AG04450 (cell line): Measurements from ENCODE around the gene AURKA. TPM values are rescaled to one million over a fixed set of nuclear protein-coding genes. Genes with fewer than 3 reads are reported as not detected.
A peak's percentile ranks its signal among the peaks of the same experiment; 100 is the strongest.

Experiments
- CTCF ChIA-PET: fragments of 300-600, 350-600 bp; formaldehyde crosslinking; extraction: SDS; loops from one replicate; lab custom pipeline; 2022; ENCODE audit warnings: antibody characterized with exemption, inconsistent platforms; lab: Charles Lee
- POLR2A ChIA-PET: fragments of 350-600 bp; formaldehyde crosslinking; extraction: SDS; loops from one replicate; lab custom pipeline; 2021; ENCODE audit warnings: antibody characterized with exemption, inconsistent platforms; lab: Yijun Ruan, JAX
- DNase-seq: peaks from one replicate; pipeline ENCODE4 v3.0.0-alpha.2; 2011; ENCODE audit warnings: low read depth, low spot score
- H3K27ac ChIP-seq: one replicate; pipeline ENCODE4 v1.5.1; 2012; ENCODE audit warnings: low read depth, low read length, control low read depth
- H3K27me3 ChIP-seq: one replicate; pipeline ENCODE4 v1.6.0; 2012; ENCODE audit warnings: low read length; ENCODE audit not compliant: control insufficient read depth, insufficient read depth
- H3K4me3 ChIP-seq: 2 replicates; pipeline ENCODE4 v1.5.1; 2011; ENCODE audit warnings: mild to moderate bottlenecking, low read depth, low read length, control low read depth
- H3K9me3 ChIP-seq: 2 replicates; pipeline ENCODE4 v1.5.1; 2012; ENCODE audit warnings: low read length; ENCODE audit not compliant: control insufficient read depth, insufficient read depth
- CTCF ChIP-seq: IDR thresholded peaks from 2 replicates; pipeline ENCODE4 v1.5.1; 2011; ENCODE audit warnings: low read depth, low read length, control low read depth, inconsistent platforms
- polyA plus RNA-seq: library from polyadenylated mRNA; depleted of rRNA; stranded (reverse); fragments of >200 nt; gene quantifications from 2 replicates; pipeline ENCODE4 v1.2.3, GENCODE V29; 2011

The AURKA gene
- polyA plus RNA-seq, 1 experiment: 31.0 TPM

GRCh38 chr20:56403465-56403864 is 11.4 kb upstream of the AURKA start:
- no peaks in the 10 kb centered on the region for H3K27me3 ChIP-seq
- CTCF ChIA-PET: no interaction called here
- H3K27ac ChIP-seq: no peak overlapping the region
- POLR2A ChIA-PET: interaction anchor here (0.8 kb wide), 1 partner anchor 12 kb away, joined by 3 read pairs; no protein-coding TSS in a partner anchor
- DNase-seq: no peak
- no peak overlapping the region for H3K4me3 ChIP-seq
- H3K9me3 ChIP-seq: peaks cover 3% of the 10 kb centered on the region; the same call in 1 of the 2 replicates
- no peak for TF ChIP-seq CTCF

- ChIA-PET POLR2A (no interaction called here), CTCF (interaction anchor here (0.6 to 1.4 kb wide), 10 partner anchors 9 to 85 kb away, joined by 3 to 7 read pairs (median 4); partner anchors contain the start of gene FAM210B)
- Histone ChIP-seq H3K27me3 (no peaks in the 10 kb centered on the region), H3K27ac (no peak overlapping the region), H3K9me3 (peaks cover 1% of the 10 kb centered on the region; the same call in 1 of the 2 replicates), H3K4me3 (no peak overlapping the region)
- DNase-seq: peak; percentile 70
- TF ChIP-seq CTCF: peak; percentile 85
These were observed 8.1 kb upstream of the AURKA start for GRCh38 chr20:56400001-56400640.

GRCh38 chr20:56395166-56395565 is 3.2 kb upstream of the AURKA start:
- no peak overlapping the region for H3K27ac ChIP-seq
- no peak for TF ChIP-seq CTCF
- H3K9me3 ChIP-seq: no peaks in the 10 kb centered on the region
- POLR2A ChIA-PET: no interaction called here
- no peak overlapping the region for H3K4me3 ChIP-seq
- CTCF ChIA-PET: interaction anchor here (1.1 kb wide), 1 partner anchor 11 kb away, joined by 4 read pairs; no protein-coding TSS in a partner anchor
- DNase-seq: no peak
- no peaks in the 10 kb centered on the region for H3K27me3 ChIP-seq

- ChIA-PET POLR2A (interaction anchor here (0.8 kb wide), 1 partner anchor 35 kb away, joined by 3 read pairs; no protein-coding TSS in a partner anchor), CTCF (interaction anchor here (1.8 kb wide), 1 partner anchor 13 kb away, joined by 6 read pairs; no protein-coding TSS in a partner anchor)
- no peak for DNase-seq
- no peak for TF ChIP-seq CTCF
- Histone ChIP-seq H3K4me3 (peak overlapping the region; percentile 98), H3K9me3 (no peaks in the 10 kb centered on the region), H3K27me3 (no peaks in the 10 kb centered on the region), H3K27ac (no peak overlapping the region)
These were observed 1.6 kb upstream of the AURKA start for GRCh38 chr20:56393653-56394052.

- DNase-seq: no peak
- ChIA-PET POLR2A (interaction anchor here (0.8 to 2.2 kb wide), 7 partner anchors 12 to 47 kb away, joined by 3 to 13 read pairs (median 5); partner anchors contain the start of gene FAM210B), CTCF (interaction anchor here (1.0 to 1.8 kb wide), 2 partner anchors 14 to 77 kb away, joined by 3 to 6 read pairs; no protein-coding TSS in a partner anchor)
- Histone ChIP-seq H3K27ac (peak overlapping the region; percentile 93), H3K27me3 (no peaks in the 10 kb centered on the region), H3K4me3 (peak overlapping the region; percentile 98), H3K9me3 (no peaks in the 10 kb centered on the region)
- TF ChIP-seq CTCF: no peak
These were observed 967 bp upstream of the AURKA start for GRCh38 chr20:56392881-56393482.
